Astrocyte of the spinal cord (primary cell): ENCODE data around the gene MACROD2.

Experiments
- DNase-seq: peaks from one replicate; pipeline ENCODE4 v3.0.0; 2011; ENCODE audit warnings: low read depth, low spot score
- H3K4me3 ChIP-seq: 2 replicates; pipeline ENCODE4 v1.5.1; 2011; ENCODE audit warnings: low read depth, mild to moderate bottlenecking, low read length, moderate library complexity
- CTCF ChIP-seq: IDR thresholded peaks from 2 replicates; pipeline ENCODE4 v1.5.1; 2012; ENCODE audit warnings: low read depth, mild to moderate bottlenecking, low read length, inconsistent platforms
- in situ Hi-C: cut with HindIII; loops from 2 replicates; pipeline ENCODE4 v1.10.0; 2017; ENCODE audit warnings: low sequenced_read_pairs

MACROD2 gene

DNA sequence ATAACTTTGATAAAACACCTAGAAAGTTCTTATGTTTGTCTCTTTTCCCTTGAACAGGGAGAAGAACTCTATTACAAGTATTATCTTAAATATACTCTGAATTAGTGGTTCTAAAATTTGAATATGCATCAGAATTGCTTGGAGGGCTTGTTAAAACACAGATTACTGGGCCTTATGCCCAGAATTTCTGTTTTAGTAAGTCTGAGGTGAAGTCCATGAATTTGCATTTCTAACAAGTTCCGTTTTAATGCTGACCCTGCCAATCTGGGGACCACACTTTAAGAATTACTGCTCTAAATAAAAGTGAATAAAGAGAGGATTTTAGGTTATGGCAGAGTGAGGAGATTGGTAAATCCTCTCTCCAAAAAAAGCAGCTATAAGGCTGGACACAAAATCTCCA, 510.2 kb downstream of the MACROD2 start:
- H3K4me3 ChIP-seq = no peak overlapping the region
- in situ Hi-C loops = no loop called here
- DNase-seq = no peak
- TF ChIP-seq CTCF = no peak

DNA sequence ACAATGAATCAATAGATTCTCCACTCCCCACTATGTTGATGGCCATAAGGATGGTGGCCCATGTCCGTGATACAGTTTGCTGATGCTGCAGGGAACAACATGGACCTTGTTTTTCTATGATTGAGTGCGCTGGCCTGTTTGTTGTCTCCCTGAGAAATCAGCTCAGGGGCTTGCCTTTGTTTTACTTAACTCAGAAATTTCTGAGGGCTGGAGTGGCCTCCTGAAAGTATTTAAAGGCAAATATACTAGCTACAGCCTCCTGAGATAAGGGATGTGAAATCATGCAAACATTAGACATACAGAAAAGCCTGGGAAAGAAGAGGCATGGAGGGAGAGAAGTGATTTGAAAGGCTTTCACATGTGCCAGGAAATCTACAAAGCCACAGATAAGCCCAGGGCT, 512.4 kb downstream of the MACROD2 start:
- TF ChIP-seq CTCF = no peak
- DNase-seq = no peak
- in situ Hi-C loops = no loop called here
- no peak overlapping the region for H3K4me3 ChIP-seq

DNA sequence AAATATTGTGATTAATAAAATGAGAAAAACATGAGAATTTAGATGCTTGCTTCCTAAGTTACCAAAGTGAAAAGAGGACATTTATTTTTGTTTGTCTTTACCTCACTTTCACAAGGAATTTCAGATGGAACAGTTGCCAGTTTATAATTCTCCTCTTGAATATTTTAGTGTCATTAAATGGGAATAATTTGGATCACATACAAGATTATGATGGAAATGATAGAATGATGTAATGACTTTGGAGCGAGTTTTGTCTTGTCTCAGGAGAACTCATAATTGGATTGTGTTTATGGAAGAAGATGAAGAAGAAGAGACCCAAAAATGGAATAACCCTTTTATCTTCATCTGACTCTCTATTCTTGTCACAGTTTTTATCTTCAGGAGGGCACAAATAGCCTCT, 515.0 kb downstream of the MACROD2 start:
- no peak for DNase-seq
- no peak overlapping the region for H3K4me3 ChIP-seq
- no peak for TF ChIP-seq CTCF
- in situ Hi-C loops = no loop called here

GRCh38 chr20:14512839-14513238, 517.5 kb downstream of the MACROD2 start:
- no peak for TF ChIP-seq CTCF
- no peak overlapping the region for H3K4me3 ChIP-seq
- in situ Hi-C loops = no loop called here
- no peak for DNase-seq

DNA sequence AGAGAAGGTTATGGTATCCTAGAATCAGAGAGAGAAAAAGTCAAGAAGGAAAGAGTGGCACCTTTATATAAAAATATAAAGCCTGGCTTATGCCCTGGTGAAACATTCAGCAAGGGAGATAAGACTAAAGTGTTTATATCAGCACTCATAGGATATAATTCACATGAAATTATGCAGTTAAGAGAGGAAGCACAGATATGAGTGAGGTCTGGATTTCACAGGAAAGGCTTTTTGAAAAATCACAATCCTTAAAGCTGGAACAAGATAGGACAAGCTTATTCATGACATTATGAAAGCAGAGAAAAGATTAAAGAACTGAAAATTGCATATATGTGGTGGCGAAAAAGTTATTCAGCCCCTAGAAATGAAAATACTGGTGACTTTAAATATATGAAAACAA, 523.3 kb downstream of the MACROD2 start:
- no peak for DNase-seq
- H3K4me3 ChIP-seq = no peak overlapping the region
- in situ Hi-C loops = no loop called here
- no peak for TF ChIP-seq CTCF

GRCh38 chr20:14521016-14521415, 525.7 kb downstream of the MACROD2 start:
- TF ChIP-seq CTCF = no peak
- no peak overlapping the region for H3K4me3 ChIP-seq
- in situ Hi-C loops = no loop called here
- DNase-seq = no peak

GRCh38 chr20:14521436-14521835, 526.1 kb downstream of the MACROD2 start:
- no peak for DNase-seq
- no peak overlapping the region for H3K4me3 ChIP-seq
- in situ Hi-C loops = no loop called here
- no peak for TF ChIP-seq CTCF
